Neural progenitor cell (in vitro differentiated cells): ENCODE measurements around the gene HAS3. TPM values are rescaled to one million over a fixed set of nuclear protein-coding genes. Genes with fewer than 3 reads are reported as not detected.

Experiments
- DNase-seq: peaks from one replicate; pipeline ENCODE4 v3.0.0-alpha.2; 2016; ENCODE audit warnings: low spot score
- H2AFZ ChIP-seq: fragments of 200-600 bp; sonication (generic); replicated peaks from 2 replicates; pipeline ENCODE4 v1.6.1; 2016; ENCODE audit warnings: antibody characterized with exemption
- H3F3A ChIP-seq: fragments of 200-600 bp; sonication (generic); 2 replicates; pipeline ENCODE4 v1.6.1; 2016; ENCODE audit warnings: antibody characterized with exemption, low read depth
- H3K27ac ChIP-seq: fragments of 200-600 bp; sonication (generic); 2 replicates; pipeline ENCODE4 v1.5.1; 2016; ENCODE audit warnings: mild to moderate bottlenecking
- H3K27me3 ChIP-seq: fragments of 200-600 bp; sonication (generic); 2 replicates; pipeline ENCODE4 v1.6.1; 2016; ENCODE audit warnings: mild to moderate bottlenecking, moderate library complexity
- H3K36me3 ChIP-seq: fragments of 200-600 bp; sonication (generic); 2 replicates; pipeline ENCODE4 v1.5.1; 2016
- H3K4me1 ChIP-seq: fragments of 200-600 bp; sonication (generic); 2 replicates; pipeline ENCODE4 v1.6.1; 2016; ENCODE audit warnings: mixed run types
- H3K4me2 ChIP-seq: fragments of 200-600 bp; sonication (generic); 2 replicates; pipeline ENCODE4 v1.6.1; 2016
- H3K4me3 ChIP-seq: fragments of 200-600 bp; sonication (generic); 2 replicates; pipeline ENCODE4 v1.5.1; 2016
- H3K79me2 ChIP-seq: fragments of 200-600 bp; sonication (generic); 2 replicates; pipeline ENCODE4 v1.6.1; 2016; ENCODE audit warnings: low read depth
- H3K9ac ChIP-seq: fragments of 200-600 bp; sonication (generic); 2 replicates; pipeline ENCODE4 v1.6.1; 2016
- H3K9me3 ChIP-seq: fragments of 200-600 bp; sonication (generic); 2 replicates; pipeline ENCODE4 v1.5.1; 2016; ENCODE audit warnings: low read depth
- H4K20me1 ChIP-seq: fragments of 200-600 bp; sonication (generic); 2 replicates; pipeline ENCODE4 v1.6.1; 2016; ENCODE audit warnings: low read depth
- H3K27ac Mint-ChIP-seq: 3 replicates; pipeline ENCODE4 v1.8.0; 2021; ENCODE audit warnings: mixed read lengths
- H3K27me3 Mint-ChIP-seq: 2 replicates; pipeline ENCODE4 v1.8.0; 2022; ENCODE audit warnings: low read depth, mild to moderate bottlenecking, inconsistent platforms, moderate library complexity, mixed read lengths; ENCODE audit not compliant: insufficient read depth
- H3K36me3 Mint-ChIP-seq: 3 replicates; pipeline ENCODE4 v1.8.0; 2021; ENCODE audit warnings: mixed read lengths
- H3K4me1 Mint-ChIP-seq: 3 replicates; pipeline ENCODE4 v1.8.0; 2021; ENCODE audit warnings: mixed read lengths
- H3K4me3 Mint-ChIP-seq: 3 replicates; pipeline ENCODE4 v1.8.0; 2021; ENCODE audit warnings: mild to moderate bottlenecking, moderate library complexity, mixed read lengths
- H3K9me3 Mint-ChIP-seq: 3 replicates; pipeline ENCODE4 v1.8.0; 2020; ENCODE audit warnings: mixed read lengths
- EZH2 ChIP-seq: fragments of 200-600 bp; sonication (generic); IDR thresholded peaks from 2 replicates; pipeline ENCODE4 v1.6.1; 2017; ENCODE audit warnings: antibody characterized with exemption, mild to moderate bottlenecking, moderate library complexity
- EZH2phosphoT487 ChIP-seq: fragments of 200-600 bp; sonication (generic); IDR thresholded peaks from 2 replicates; pipeline ENCODE4 v1.6.1; 2017; ENCODE audit warnings: antibody characterized with exemption
- total RNA-seq: library from RNA; depleted of rRNA; stranded (reverse); fragments of >200 nt; gene quantifications from 2 replicates; pipeline ENCODE4 v1.2.3, GENCODE V29; 2015; ENCODE audit warnings: low replicate concordance
- TF ChIP-seq, protein P1 (sequence below): fragments of 200-600 bp; sonication (generic); IDR thresholded peaks from 2 replicates; pipeline ENCODE4 v1.5.1; 2017; ENCODE audit warnings: antibody characterized with exemption, mild to moderate bottlenecking

HAS3 gene, protein sequence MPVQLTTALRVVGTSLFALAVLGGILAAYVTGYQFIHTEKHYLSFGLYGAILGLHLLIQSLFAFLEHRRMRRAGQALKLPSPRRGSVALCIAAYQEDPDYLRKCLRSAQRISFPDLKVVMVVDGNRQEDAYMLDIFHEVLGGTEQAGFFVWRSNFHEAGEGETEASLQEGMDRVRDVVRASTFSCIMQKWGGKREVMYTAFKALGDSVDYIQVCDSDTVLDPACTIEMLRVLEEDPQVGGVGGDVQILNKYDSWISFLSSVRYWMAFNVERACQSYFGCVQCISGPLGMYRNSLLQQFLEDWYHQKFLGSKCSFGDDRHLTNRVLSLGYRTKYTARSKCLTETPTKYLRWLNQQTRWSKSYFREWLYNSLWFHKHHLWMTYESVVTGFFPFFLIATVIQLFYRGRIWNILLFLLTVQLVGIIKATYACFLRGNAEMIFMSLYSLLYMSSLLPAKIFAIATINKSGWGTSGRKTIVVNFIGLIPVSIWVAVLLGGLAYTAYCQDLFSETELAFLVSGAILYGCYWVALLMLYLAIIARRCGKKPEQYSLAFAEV
- total RNA-seq, result 2.5 and 3.3 TPM in 2 replicates

DNA sequence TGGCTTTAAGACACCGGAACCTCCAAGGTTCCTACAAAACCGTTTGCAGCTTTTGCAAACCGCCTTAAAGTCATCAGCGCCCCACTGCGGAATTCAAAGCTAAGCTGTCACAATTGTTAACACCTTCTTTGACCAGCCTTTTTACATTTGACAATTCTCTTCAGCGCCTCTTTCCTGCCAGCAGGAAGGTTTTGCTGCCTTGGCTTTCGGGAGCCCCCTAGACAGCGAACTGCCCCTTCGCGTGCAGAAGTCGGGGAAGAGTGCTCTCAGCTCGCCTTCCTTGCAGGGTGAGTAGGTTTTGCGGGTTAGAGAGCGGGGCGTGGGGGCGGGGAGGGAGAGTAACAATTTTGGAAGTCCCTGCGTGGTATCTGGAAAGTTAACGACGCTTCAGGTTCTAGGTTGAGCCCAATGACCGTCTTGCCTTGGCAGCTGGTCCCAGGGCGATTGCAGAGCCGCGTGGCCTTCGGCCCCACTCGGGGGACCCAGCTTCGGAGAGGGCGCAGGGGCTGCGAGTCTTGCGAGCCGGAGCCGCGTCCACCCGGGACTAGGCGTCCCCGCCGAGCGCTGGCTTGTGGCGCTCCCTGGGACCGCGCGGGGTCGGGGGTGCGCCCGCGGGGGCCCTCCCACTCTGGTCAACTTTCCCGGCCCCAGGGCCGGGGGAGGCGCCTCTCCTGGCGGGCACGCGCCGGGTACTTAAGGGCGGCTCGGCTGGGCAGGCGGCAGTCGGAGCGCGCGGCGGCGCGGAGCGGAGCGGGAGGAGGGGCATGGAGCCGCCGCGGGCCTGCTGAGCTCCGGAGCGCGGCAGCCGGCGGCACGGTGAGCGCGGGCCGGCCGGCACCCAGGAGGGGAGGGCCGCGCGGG is at the start of gene HAS3:
HAS3 (plus strand) TSS at position 153 of the 861 bp plus-strand sequence. CDS start 3,743 bp downstream, outside the sequence.
- H3K27ac ChIP-seq, result no peak within 1 kb of the TSS
- peak; percentile 91 for DNase-seq
- no peak for TF ChIP-seq EZH2
- TF ChIP-seq, protein P1, sequence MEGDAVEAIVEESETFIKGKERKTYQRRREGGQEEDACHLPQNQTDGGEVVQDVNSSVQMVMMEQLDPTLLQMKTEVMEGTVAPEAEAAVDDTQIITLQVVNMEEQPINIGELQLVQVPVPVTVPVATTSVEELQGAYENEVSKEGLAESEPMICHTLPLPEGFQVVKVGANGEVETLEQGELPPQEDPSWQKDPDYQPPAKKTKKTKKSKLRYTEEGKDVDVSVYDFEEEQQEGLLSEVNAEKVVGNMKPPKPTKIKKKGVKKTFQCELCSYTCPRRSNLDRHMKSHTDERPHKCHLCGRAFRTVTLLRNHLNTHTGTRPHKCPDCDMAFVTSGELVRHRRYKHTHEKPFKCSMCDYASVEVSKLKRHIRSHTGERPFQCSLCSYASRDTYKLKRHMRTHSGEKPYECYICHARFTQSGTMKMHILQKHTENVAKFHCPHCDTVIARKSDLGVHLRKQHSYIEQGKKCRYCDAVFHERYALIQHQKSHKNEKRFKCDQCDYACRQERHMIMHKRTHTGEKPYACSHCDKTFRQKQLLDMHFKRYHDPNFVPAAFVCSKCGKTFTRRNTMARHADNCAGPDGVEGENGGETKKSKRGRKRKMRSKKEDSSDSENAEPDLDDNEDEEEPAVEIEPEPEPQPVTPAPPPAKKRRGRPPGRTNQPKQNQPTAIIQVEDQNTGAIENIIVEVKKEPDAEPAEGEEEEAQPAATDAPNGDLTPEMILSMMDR, result peak; percentile 42
- H3K27me3 ChIP-seq, result peaks cover 6% of the 10 kb centered on the region
- H3K36me3 Mint-ChIP-seq, result peaks cover 4% of the 10 kb centered on the region
- peaks cover 14% of the 10 kb centered on the region for H3K27me3 Mint-ChIP-seq
- no peaks in the 10 kb centered on the region for H3K9me3 ChIP-seq
- peaks cover 37% of the 10 kb centered on the region for H3F3A ChIP-seq
- H3K27ac Mint-ChIP-seq, result peak within 1 kb of the TSS; percentile 44
- peak within 1 kb of the TSS; percentile 78 for H2AFZ ChIP-seq
- peaks cover 29% of the 10 kb centered on the region for H3K4me1 ChIP-seq
- peak within 1 kb of the TSS; percentile 96 for H3K4me3 Mint-ChIP-seq
- H3K79me2 ChIP-seq, result no peaks in the 10 kb centered on the region
- peak within 1 kb of the TSS; percentile 90 for H3K4me3 ChIP-seq
- peaks cover 14% of the 10 kb centered on the region for H4K20me1 ChIP-seq
- H3K4me2 ChIP-seq, result peak within 1 kb of the TSS; percentile 100
- H3K4me1 Mint-ChIP-seq, result peaks cover 53% of the 10 kb centered on the region
- H3K9me3 Mint-ChIP-seq, result no peaks in the 10 kb centered on the region
- no peaks in the 10 kb centered on the region for H3K36me3 ChIP-seq
- H3K9ac ChIP-seq, result no peak within 1 kb of the TSS

DNA sequence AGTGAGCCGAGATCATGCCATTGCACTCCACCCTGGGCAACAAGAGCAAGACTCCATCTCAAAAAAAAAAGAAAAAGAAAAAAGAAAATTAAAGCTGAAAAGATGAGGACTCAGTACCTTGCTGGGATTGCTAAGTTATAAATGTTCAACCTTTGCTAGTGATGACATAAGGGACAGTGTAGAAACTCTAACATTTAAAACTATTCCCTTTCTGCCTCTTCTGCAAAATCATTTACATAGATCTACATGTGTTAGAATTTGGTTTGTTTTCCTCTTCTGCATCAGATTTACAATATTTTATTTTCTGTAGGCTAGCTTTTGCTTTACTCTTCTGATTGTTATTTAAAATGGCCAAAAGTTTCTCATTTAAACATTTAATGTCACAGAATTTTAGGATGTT is 49.5 kb upstream of the HAS3 start:
- H3K36me3 Mint-ChIP-seq, result no peaks in the 10 kb centered on the region
- no peaks in the 10 kb centered on the region for H3K36me3 ChIP-seq
- H3K9me3 ChIP-seq, result no peaks in the 10 kb centered on the region
- no peak overlapping the region for H2AFZ ChIP-seq
- no peak overlapping the region for H3K9ac ChIP-seq
- no peaks in the 10 kb centered on the region for H3K79me2 ChIP-seq
- H3K4me2 ChIP-seq, result no peak overlapping the region
- H3K9me3 Mint-ChIP-seq, result no peaks in the 10 kb centered on the region
- H3K27me3 ChIP-seq, result no peaks in the 10 kb centered on the region
- H3K27ac Mint-ChIP-seq, result no peak overlapping the region
- H3K4me3 Mint-ChIP-seq, result no peak overlapping the region
- H4K20me1 ChIP-seq, result no peaks in the 10 kb centered on the region
- H3F3A ChIP-seq, result no peaks in the 10 kb centered on the region
- H3K4me1 ChIP-seq, result no peaks in the 10 kb centered on the region
- H3K27ac ChIP-seq, result no peak overlapping the region
- no peak for DNase-seq
- peaks cover 7% of the 10 kb centered on the region for H3K4me1 Mint-ChIP-seq
- peaks cover 6% of the 10 kb centered on the region for H3K27me3 Mint-ChIP-seq
- H3K4me3 ChIP-seq, result no peak overlapping the region
- TF ChIP-seq, protein P1, result no peak
- no peak for TF ChIP-seq EZH2phosphoT487
- TF ChIP-seq EZH2, result no peak

DNA sequence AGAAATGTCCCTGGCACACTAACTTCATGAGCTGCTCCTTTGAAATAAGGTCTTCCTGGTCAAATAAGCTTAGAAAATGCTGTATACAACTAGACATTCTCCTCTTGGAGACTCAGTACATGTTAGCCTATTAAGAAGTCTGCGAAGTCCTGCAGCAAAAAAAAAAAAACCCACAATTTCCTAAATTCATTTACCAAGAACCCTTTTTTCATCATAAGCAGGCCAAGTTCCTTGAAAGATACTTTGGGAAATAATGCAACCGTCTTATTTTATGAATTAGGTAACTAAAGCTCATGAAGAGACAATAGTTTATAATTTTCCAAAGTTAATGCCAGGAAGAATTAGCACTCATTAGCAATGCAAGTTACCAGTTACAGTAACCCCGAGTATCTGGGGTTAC is 49.0 kb upstream of the HAS3 start:
- H2AFZ ChIP-seq, result no peak overlapping the region
- no peak overlapping the region for H3K4me3 Mint-ChIP-seq
- H3K27ac Mint-ChIP-seq, result no peak overlapping the region
- TF ChIP-seq, protein P1, result no peak
- no peak for TF ChIP-seq EZH2
- TF ChIP-seq EZH2phosphoT487, result no peak
- no peaks in the 10 kb centered on the region for H3K9me3 Mint-ChIP-seq
- no peaks in the 10 kb centered on the region for H3K27me3 ChIP-seq
- H3K27ac ChIP-seq, result no peak overlapping the region
- H3F3A ChIP-seq, result no peaks in the 10 kb centered on the region
- no peaks in the 10 kb centered on the region for H3K4me1 ChIP-seq
- peaks cover 7% of the 10 kb centered on the region for H3K4me1 Mint-ChIP-seq
- no peaks in the 10 kb centered on the region for H3K9me3 ChIP-seq
- H4K20me1 ChIP-seq, result no peaks in the 10 kb centered on the region
- H3K36me3 ChIP-seq, result no peaks in the 10 kb centered on the region
- H3K36me3 Mint-ChIP-seq, result no peaks in the 10 kb centered on the region
- H3K9ac ChIP-seq, result no peak overlapping the region
- no peaks in the 10 kb centered on the region for H3K79me2 ChIP-seq
- no peak for DNase-seq
- H3K4me3 ChIP-seq, result no peak overlapping the region
- H3K27me3 Mint-ChIP-seq, result peaks cover 2% of the 10 kb centered on the region
- H3K4me2 ChIP-seq, result no peak overlapping the region
